Kidney epithelial cell (primary cell): Measurements from ENCODE around the gene TBC1D24. TPM values are rescaled to one million over a fixed set of nuclear protein-coding genes. Genes with fewer than 3 reads are reported as not detected.
A peak's percentile ranks its signal among the peaks of the same experiment; 100 is the strongest.

Experiments
- DNase-seq: peaks from one replicate; pipeline ENCODE4 v3.0.0-alpha.2; 2010; ENCODE audit warnings: low read depth
- H3K27me3 ChIP-seq: 2 replicates; pipeline ENCODE4 v1.6.0; 2011; ENCODE audit warnings: low read length; ENCODE audit not compliant: control insufficient read depth, insufficient read depth
- H3K36me3 ChIP-seq: 2 replicates; pipeline ENCODE4 v1.5.1; 2011; ENCODE audit warnings: low read length; ENCODE audit not compliant: control insufficient read depth, insufficient read depth
- H3K4me3 ChIP-seq: 2 replicates; pipeline ENCODE4 v1.5.1; 2011; ENCODE audit warnings: low read depth, mild to moderate bottlenecking, control low read depth, low read length
- total RNA-seq: library from RNA; depleted of rRNA; stranded (reverse); fragments of >200 nt; gene quantifications from 2 replicates; pipeline ENCODE4 v1.2.3, GENCODE V29; 2015
- TF ChIP-seq, protein P1 (sequence below): IDR thresholded peaks from 2 replicates; pipeline ENCODE4 v1.5.1; 2011; ENCODE audit warnings: mild to moderate bottlenecking, moderate library complexity, low read length, control low read depth, inconsistent platforms; ENCODE audit not compliant: insufficient read depth, poor library complexity, severe bottlenecking

Gene TBC1D24
- total RNA-seq, 1 donor from 2014 or later, result 14.5 TPM

DNA sequence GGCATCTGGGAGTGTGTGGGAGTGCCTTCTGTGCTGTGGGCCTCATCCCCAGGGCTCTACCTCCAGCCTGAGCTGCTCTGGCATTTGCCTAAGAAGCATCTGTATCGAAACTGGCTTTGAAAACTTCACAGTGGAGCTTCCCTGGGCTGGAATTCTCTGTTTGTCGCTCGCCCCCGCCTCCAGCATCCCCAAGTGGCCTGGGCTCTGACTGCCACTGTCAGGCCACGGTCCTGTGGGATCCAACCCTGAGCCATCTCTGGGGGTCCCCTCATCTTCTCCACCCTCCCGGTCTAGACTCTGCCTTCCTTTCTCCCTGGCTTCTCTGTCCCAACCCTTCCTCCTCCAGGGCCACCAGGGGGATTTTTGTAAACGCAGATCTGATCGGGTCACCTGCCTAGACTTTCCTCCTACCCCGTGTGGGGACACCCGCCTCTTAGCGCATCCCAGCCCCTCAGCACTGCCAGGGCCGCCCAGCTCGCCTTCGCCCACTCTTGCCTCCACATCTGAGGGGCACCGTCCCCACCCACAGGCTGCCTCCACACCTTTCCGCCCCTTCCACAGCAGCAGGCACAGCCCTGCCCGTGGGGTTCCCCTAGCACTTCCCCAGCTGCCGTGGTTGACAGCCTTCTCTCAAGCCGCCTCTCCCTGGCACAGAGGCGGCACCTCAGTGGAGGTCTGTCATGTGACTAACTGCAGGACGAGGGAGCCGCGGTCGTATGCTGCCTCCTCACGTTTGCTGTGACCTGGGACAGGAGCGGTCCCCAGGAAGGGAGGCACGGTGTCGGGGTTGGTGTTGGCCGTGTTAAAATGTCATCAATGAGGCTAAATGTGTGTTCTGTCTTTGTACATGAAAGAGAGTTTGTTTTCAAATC is 12.0 kb downstream of the TBC1D24 start:
- Histone ChIP-seq H3K36me3 (no peaks in the 10 kb centered on the region), H3K27me3 (no peaks in the 10 kb centered on the region), H3K4me3 (no peak overlapping the region)
- no peak for DNase-seq
- TF ChIP-seq, protein P1, sequence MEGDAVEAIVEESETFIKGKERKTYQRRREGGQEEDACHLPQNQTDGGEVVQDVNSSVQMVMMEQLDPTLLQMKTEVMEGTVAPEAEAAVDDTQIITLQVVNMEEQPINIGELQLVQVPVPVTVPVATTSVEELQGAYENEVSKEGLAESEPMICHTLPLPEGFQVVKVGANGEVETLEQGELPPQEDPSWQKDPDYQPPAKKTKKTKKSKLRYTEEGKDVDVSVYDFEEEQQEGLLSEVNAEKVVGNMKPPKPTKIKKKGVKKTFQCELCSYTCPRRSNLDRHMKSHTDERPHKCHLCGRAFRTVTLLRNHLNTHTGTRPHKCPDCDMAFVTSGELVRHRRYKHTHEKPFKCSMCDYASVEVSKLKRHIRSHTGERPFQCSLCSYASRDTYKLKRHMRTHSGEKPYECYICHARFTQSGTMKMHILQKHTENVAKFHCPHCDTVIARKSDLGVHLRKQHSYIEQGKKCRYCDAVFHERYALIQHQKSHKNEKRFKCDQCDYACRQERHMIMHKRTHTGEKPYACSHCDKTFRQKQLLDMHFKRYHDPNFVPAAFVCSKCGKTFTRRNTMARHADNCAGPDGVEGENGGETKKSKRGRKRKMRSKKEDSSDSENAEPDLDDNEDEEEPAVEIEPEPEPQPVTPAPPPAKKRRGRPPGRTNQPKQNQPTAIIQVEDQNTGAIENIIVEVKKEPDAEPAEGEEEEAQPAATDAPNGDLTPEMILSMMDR, result peak; percentile 17

DNA sequence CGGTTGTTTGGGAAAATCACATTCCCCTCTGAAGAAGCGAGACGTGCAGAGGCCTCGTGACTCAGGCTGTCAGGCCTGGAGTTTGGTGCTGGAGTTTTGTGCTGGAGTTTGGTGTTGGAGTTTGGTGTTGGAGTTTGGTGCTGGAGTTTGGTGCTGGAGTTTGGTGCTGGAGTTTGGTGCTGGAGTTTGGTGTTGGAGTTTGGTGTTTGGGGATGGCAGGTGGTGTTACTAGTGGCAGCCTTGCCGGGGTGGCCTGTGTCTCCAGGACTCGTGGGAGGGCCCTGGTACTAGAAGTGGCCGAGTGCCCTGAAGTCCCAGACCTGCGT is 12.6 kb downstream of the TBC1D24 start:
- TF ChIP-seq, protein P1, result no peak
- no peak for DNase-seq
- no peak overlapping the region for H3K4me3 ChIP-seq
- no peaks in the 10 kb centered on the region for H3K27me3 ChIP-seq
- no peaks in the 10 kb centered on the region for H3K36me3 ChIP-seq

DNA sequence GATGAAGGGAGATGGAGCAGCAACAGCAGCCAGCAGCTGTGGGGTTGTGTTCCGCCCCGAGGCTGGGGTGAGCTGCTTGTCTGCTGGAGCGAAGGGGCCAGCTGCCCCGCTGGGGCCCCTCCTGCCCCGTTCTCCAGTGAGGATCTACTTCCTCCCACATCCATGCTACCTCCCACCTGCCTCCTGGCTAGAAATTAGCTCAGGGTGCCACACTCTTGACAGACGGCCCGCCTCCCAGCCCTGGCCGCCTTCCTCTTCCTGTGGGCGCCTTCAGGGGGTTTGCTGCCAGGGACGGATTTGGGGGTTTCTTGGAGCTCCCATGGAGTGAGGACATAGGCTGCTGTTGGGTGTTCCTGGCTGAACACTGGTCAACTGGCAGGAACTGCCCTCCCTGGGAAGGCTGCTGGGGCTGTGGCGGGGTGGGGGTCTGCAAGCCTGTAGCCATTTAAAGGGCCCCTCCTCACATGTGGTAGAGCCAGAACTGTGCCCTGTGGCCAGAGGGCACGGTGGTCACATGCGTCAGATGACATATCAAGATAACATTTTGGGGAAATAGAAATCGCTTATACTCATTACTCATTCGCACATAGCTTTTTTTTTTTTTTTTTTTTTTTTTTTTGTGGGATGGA is 13.1 kb downstream of the TBC1D24 start:
- Histone ChIP-seq H3K36me3 (no peaks in the 10 kb centered on the region), H3K4me3 (no peak overlapping the region), H3K27me3 (no peaks in the 10 kb centered on the region)
- DNase-seq, result no peak
- TF ChIP-seq, protein P1, result no peak

DNA sequence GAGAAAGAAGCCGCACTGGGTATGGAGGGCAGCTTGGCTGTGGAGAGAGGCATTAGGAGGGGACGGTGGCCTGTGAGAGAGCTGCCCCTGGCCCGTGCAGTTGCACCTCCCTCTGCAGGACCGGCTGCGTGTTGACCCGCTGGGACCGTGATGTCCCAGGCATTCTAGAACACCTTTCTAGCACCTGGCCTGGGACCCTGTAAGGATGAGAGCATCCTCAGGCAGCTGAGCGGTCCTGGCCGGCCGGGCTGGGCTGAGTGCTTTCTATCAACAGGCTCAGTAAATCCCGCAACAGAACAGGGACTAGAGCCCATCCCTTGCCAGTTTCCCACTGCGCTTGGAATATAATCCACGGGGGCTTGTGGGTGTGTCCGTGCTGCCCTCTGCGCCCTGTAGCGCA is 14.7 kb downstream of the TBC1D24 start:
- no peak overlapping the region for H3K4me3 ChIP-seq
- no peak for DNase-seq
- TF ChIP-seq, protein P1, result no peak
- no peaks in the 10 kb centered on the region for H3K36me3 ChIP-seq
- H3K27me3 ChIP-seq, result no peaks in the 10 kb centered on the region

DNA sequence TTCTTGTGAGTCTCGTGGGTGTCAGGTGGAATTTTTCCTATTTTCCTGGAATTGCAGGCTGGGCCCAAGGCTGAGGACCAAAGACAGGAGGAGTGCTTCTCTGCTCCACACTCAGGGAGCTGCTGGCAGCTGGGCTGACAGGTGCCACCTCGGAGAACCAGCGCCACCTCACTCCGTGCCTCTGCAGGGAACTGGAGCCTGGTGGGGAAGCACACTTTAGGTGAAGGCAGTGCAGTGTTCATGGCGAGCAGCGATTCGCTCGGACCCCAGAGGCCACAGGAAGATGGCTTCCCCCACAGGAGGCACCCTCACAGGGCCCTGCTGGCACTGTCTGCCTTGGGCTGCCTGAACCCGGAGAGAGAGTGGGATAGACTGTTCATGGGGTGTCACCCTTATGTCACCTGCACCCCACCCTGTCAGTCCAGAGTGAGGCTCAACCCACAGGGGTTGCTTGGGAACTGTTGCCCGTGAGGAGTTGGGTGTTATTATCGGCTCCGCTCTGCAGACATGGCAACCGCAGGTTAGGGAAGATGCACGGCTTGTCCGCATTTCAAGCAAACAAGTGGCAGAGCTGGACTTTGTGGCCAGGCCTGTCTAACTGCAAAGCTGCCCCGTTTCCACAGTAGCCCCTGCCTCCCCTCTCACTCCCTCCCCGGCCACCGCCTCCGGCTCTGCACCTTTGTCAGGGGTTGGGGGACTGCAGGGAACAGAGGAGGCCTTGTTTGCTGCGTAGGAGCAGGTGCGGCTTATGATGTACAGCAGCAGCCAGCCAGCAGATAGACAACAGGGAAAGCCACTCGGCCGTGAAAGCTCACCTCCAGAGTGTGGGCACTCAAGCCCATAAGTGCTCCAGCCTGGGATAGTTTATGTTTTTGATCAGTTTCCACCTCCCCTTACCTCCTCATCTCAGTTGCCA is 15.5 kb downstream of the TBC1D24 start:
- DNase-seq, result no peak
- Histone ChIP-seq H3K36me3 (no peaks in the 10 kb centered on the region), H3K4me3 (no peak overlapping the region), H3K27me3 (no peaks in the 10 kb centered on the region)
- TF ChIP-seq, protein P1, result no peak
